Uterus (tissue), 2 donors: ENCODE measurements around the gene SLC4A1AP.

Experiments used
- POLR2A ChIP-seq, 2 donors: fragments of 450-650 bp; IDR thresholded peaks; one replicate each; pipeline ENCODE4 v1.6.1; 2016; ENCODE audit warnings: antibody characterized with exemption in 2 of 2, mild to moderate bottlenecking in 1 of 2, moderate library complexity in 1 of 2
- TF ChIP-seq, protein P1 (sequence below), 4 experiments: fragments of 200-600 bp in 2 of 4; fragments of 450-650 bp in 2 of 4; sonication (generic) in 2 of 4; IDR thresholded peaks; one replicate each; pipeline ENCODE4 v1.5.1; 2016 to 2019; ENCODE audit warnings: antibody characterized with exemption in 4 of 4, mild to moderate bottlenecking in 2 of 4, moderate library complexity in 1 of 4

DNA sequence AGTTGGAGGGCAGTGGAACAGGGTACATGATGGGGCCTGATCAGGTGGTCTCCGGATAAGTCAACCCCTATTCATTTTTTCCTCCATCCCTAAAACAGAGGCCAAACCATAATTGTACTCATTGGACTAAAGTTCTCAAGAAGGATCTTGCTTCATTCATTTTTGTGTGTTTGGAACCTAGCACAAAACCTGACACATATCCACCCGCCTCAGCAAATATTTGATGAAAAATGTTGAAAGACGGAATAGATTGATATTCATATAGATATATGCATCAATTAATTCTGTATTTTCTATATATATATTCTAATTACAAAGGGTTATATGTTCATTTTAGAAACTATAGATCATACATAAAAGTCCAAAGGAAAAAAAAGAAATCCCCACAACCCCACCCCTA lies 21.9 kb downstream of the SLC4A1AP start:
- no peak for TF ChIP-seq POLR2A (IDR thresholded peaks at IDR 0.05)
- TF ChIP-seq, protein P1, sequence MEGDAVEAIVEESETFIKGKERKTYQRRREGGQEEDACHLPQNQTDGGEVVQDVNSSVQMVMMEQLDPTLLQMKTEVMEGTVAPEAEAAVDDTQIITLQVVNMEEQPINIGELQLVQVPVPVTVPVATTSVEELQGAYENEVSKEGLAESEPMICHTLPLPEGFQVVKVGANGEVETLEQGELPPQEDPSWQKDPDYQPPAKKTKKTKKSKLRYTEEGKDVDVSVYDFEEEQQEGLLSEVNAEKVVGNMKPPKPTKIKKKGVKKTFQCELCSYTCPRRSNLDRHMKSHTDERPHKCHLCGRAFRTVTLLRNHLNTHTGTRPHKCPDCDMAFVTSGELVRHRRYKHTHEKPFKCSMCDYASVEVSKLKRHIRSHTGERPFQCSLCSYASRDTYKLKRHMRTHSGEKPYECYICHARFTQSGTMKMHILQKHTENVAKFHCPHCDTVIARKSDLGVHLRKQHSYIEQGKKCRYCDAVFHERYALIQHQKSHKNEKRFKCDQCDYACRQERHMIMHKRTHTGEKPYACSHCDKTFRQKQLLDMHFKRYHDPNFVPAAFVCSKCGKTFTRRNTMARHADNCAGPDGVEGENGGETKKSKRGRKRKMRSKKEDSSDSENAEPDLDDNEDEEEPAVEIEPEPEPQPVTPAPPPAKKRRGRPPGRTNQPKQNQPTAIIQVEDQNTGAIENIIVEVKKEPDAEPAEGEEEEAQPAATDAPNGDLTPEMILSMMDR (IDR thresholded peaks at IDR 0.05), result no peak
